Stimulated activated CD8-positive, alpha-beta memory T cell treated with anti-CD3 and anti-CD28 coated beads, Interleukin-15, amount 100 ng/mL, for 4 hours (primary cell): ENCODE data around the gene ALG2.

Experiments
- DNase-seq, 2 donors: peaks; one replicate each; pipeline ENCODE4 v3.0.0-alpha.2; 2020; ENCODE audit warnings: low read depth in 2 of 2

Gene ALG2

GRCh38 chr9:99172124-99173091 is 49.3 kb downstream of the ALG2 start:
- DNase-seq, result no peak

- DNase-seq, result no peak
Observed at GRCh38 chr9:99171225-99172123, 50.3 kb downstream of the ALG2 start.

GRCh38 chr9:99169982-99170761 is 51.6 kb downstream of the ALG2 start:
- no peak for DNase-seq

GRCh38 chr9:99169086-99169485 is 52.7 kb downstream of the ALG2 start:
- no peak for DNase-seq

- DNase-seq, result no peak
Observed at GRCh38 chr9:99167694-99168093, 54.0 kb downstream of the ALG2 start.

- no peak for DNase-seq
Observed at GRCh38 chr9:99167119-99167518, 54.6 kb downstream of the ALG2 start.
